Trophoblast cell (in vitro differentiated cells and primary cell): ENCODE measurements around the gene CHST15.
"Not testable (repeated sequence)": the region's sequence is repeated elsewhere in the genome, so short reads cannot be mapped to it uniquely, and the experiment has no call there.

Experiments used
- DNase-seq, 2 donors: peaks; one replicate each; pipeline ENCODE4 v3.0.0-alpha.2; 2016
- H2AFZ ChIP-seq: 2 replicates; pipeline ENCODE4 v1.6.1; 2013; ENCODE audit warnings: low read length, moderate library complexity, mild to moderate bottlenecking; ENCODE audit not compliant: insufficient read depth, poor library complexity
- H2AK5ac ChIP-seq: 2 replicates; pipeline ENCODE4 v1.6.1; 2013; ENCODE audit warnings: mild to moderate bottlenecking, low read length
- H2BK120ac ChIP-seq: 2 replicates; pipeline ENCODE4 v1.6.1; 2013; ENCODE audit warnings: low read length, mild to moderate bottlenecking, moderate library complexity; ENCODE audit not compliant: insufficient read depth, poor library complexity
- H2BK12ac ChIP-seq: 2 replicates; pipeline ENCODE4 v1.6.1; 2013; ENCODE audit warnings: mild to moderate bottlenecking, low read length, moderate library complexity
- H2BK5ac ChIP-seq: 2 replicates; pipeline ENCODE4 v1.6.1; 2013; ENCODE audit warnings: low read length, low read depth, moderate library complexity, mild to moderate bottlenecking; ENCODE audit not compliant: poor library complexity
- H3K14ac ChIP-seq: 2 replicates; pipeline ENCODE4 v1.6.1; 2013; ENCODE audit warnings: mild to moderate bottlenecking, low read length
- H3K18ac ChIP-seq: 2 replicates; pipeline ENCODE4 v1.6.1; 2013; ENCODE audit warnings: mild to moderate bottlenecking, low read length
- H3K23ac ChIP-seq: 2 replicates; pipeline ENCODE4 v1.6.1; 2013; ENCODE audit warnings: low read length
- H3K27ac ChIP-seq: 2 replicates; pipeline ENCODE4 v1.5.1; 2013; ENCODE audit warnings: low read depth, mild to moderate bottlenecking, inconsistent platforms, low read length, moderate library complexity
- H3K27me3 ChIP-seq: 2 replicates; pipeline ENCODE4 v1.6.1; 2013; ENCODE audit warnings: inconsistent platforms, mild to moderate bottlenecking, low read length, moderate library complexity; ENCODE audit not compliant: insufficient read depth
- H3K36me3 ChIP-seq, 2 experiments: 1 replicate in 1 of 2; 2 replicates in 1 of 2; pipeline ENCODE4 v1.6.1; 2013; ENCODE audit warnings: low read length in 2 of 2, mild to moderate bottlenecking in 2 of 2, moderate library complexity in 1 of 2; ENCODE audit not compliant: insufficient read depth in 2 of 2, control insufficient read depth in 1 of 2
- H3K4ac ChIP-seq: 2 replicates; pipeline ENCODE4 v1.6.1; 2013; ENCODE audit warnings: low read depth, mild to moderate bottlenecking, low read length, moderate library complexity
- H3K4me1 ChIP-seq, 2 experiments: 1 replicate in 1 of 2; 2 replicates in 1 of 2; pipeline ENCODE4 v1.6.1; 2013; ENCODE audit warnings: low read length in 2 of 2, mild to moderate bottlenecking in 2 of 2, moderate library complexity in 1 of 2; ENCODE audit not compliant: insufficient read depth in 2 of 2, control insufficient read depth in 1 of 2
- H3K4me2 ChIP-seq: 2 replicates; pipeline ENCODE4 v1.6.1; 2013; ENCODE audit warnings: inconsistent platforms, mild to moderate bottlenecking, low read length, moderate library complexity
- H3K4me3 ChIP-seq: 2 replicates; pipeline ENCODE4 v1.5.1; 2013; ENCODE audit warnings: mild to moderate bottlenecking, low read depth, low read length, inconsistent platforms
- H3K79me1 ChIP-seq: one replicate; pipeline ENCODE4 v1.6.1; 2013; ENCODE audit warnings: low read length
- H3K79me2 ChIP-seq: 2 replicates; pipeline ENCODE4 v1.6.1; 2013; ENCODE audit warnings: low read length, mild to moderate bottlenecking; ENCODE audit not compliant: control insufficient read depth, insufficient read depth, poor library complexity
- H3K9ac ChIP-seq: 2 replicates; pipeline ENCODE4 v1.6.1; 2013; ENCODE audit warnings: mild to moderate bottlenecking, low read length
- H3K9me3 ChIP-seq: 2 replicates; pipeline ENCODE4 v1.6.1; 2013; ENCODE audit warnings: low read depth, mild to moderate bottlenecking, control low read depth, inconsistent platforms, low read length; ENCODE audit not compliant: insufficient read depth
- H4K12ac ChIP-seq: 2 replicates; pipeline ENCODE4 v1.6.1; 2013; ENCODE audit warnings: low read depth, mild to moderate bottlenecking, low read length, moderate library complexity
- H4K8ac ChIP-seq: 2 replicates; pipeline ENCODE4 v1.6.1; 2013; ENCODE audit warnings: low read depth, mild to moderate bottlenecking, low read length, moderate library complexity
- H4K91ac ChIP-seq: one replicate; pipeline ENCODE4 v1.6.1; 2013; ENCODE audit warnings: low read depth, mild to moderate bottlenecking, low read length, moderate library complexity
- WGBS: extraction: QIAGEN DNeasy Blood & Tissue Kit; methylation state at CpG from one replicate; pipeline ENCODE4 v1.1.7; 2013; ENCODE audit warnings: missing lambda C conversion rate; ENCODE audit not compliant: insufficient read length, insufficient coverage; ENCODE audit errors: extremely low coverage; 5-methylcytosine and 5-hydroxymethylcytosine counted together

The CHST15 gene

DNA sequence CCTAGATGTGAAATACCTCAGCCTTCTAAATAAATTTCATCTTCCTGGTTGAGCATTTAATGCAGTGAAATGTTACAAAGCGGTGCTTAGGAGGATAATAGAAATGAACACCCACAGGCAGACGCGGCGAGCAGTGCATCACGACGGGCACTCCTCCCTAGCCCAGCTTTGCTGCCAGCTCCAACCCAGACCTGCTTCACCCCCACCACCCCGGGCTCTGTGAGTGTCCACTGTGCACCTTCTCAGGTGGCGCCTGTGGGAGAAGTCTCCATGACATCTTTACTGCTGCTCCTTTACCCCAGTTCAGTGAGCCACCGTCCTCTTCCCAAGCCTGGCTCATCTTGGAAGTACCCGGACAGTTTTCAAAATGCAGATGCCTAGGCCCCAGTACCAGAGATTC lies 5.2 kb upstream of the CHST15 start:
- Histone ChIP-seq H4K8ac (no peak overlapping the region), H2BK120ac (no peak overlapping the region), H3K18ac (no peak overlapping the region), H3K27ac (no peak overlapping the region), H3K27me3 (no peaks in the 10 kb centered on the region), H3K36me3 (no peaks in the 10 kb centered on the region), H3K4me1 (peaks cover 0 to 4% of the 10 kb centered on the region in 2 experiments), H2AFZ (no peak overlapping the region), H3K79me2 (no peaks in the 10 kb centered on the region), H3K9ac (no peak overlapping the region), H3K9me3 (no peaks in the 10 kb centered on the region), H2BK5ac (no peak overlapping the region), H3K4me2 (no peak overlapping the region), H3K4me3 (no peak overlapping the region), H4K12ac (no peak overlapping the region), H4K91ac (no peak overlapping the region), H3K23ac (no peak overlapping the region), H3K79me1 (no peaks in the 10 kb centered on the region), H3K4ac (no peak overlapping the region), H2BK12ac (no peak overlapping the region), H2AK5ac (no peak overlapping the region), H3K14ac (no peak overlapping the region)
- WGBS: no CpG with 5 or more reads among the region's 10 CpGs
- no peak for DNase-seq

DNA sequence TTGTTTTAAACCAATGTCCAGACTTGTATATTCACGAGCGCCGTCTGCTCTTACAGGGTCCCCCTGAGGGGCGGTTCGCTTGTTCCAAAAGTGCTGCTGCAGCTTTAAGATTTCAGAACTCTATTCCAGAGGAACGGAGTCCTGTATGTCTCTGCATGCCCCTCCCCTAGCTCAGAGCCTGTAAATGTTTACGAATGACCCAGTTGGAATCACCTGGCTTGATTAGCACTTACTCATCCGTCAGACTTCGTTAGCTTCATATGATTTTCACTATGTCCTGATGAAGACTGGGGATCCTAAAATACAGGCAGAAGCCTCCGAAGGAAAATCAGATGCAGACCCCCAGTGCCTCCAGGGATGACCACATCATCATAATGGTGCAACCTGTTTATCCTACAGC lies 4.5 kb upstream of the CHST15 start:
- Histone ChIP-seq H2BK5ac (no peak overlapping the region), H3K4me2 (no peak overlapping the region), H3K36me3 (no peaks in the 10 kb centered on the region), H3K4ac (no peak overlapping the region), H2BK120ac (no peak overlapping the region), H3K4me1 (peaks cover under 1 to 4% of the 10 kb centered on the region in 2 experiments), H3K79me2 (no peaks in the 10 kb centered on the region), H3K14ac (no peak overlapping the region), H3K27me3 (no peaks in the 10 kb centered on the region), H2AK5ac (no peak overlapping the region), H2BK12ac (no peak overlapping the region), H3K9ac (no peak overlapping the region), H3K4me3 (no peak overlapping the region), H4K91ac (no peak overlapping the region), H3K18ac (no peak overlapping the region), H3K23ac (no peak overlapping the region), H4K12ac (no peak overlapping the region), H3K9me3 (no peaks in the 10 kb centered on the region), H4K8ac (no peak overlapping the region), H3K79me1 (peaks cover 4% of the 10 kb centered on the region), H2AFZ (no peak overlapping the region), H3K27ac (no peak overlapping the region)
- no peak for DNase-seq
- no CpG with 5 or more reads among the region's 10 CpGs for WGBS

DNA sequence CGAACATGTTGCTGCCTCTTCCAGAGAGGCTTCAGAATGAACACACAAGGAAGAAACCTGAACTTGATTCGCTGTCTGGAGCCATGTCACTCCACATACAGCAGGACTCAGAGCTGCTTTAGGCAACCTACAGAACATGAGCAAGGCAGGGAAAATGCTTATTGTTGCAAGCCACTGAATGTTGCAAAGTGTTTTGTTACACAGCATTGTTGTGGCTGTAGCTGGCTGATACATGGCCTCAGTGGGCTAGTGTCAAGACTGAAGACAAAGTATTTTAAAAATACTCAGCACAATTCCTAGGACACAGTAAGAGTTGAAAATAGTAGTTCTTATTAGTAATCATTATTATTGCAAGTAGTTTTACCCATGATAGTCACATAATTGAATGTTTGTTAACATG lies 3.1 kb upstream of the CHST15 start:
- Histone ChIP-seq H4K8ac (no peak overlapping the region), H3K9me3 (no peaks in the 10 kb centered on the region), H2BK12ac (no peak overlapping the region), H3K79me1 (peaks cover 9% of the 10 kb centered on the region), H4K12ac (no peak overlapping the region), H4K91ac (no peak overlapping the region), H3K14ac (no peak overlapping the region), H3K4me3 (no peak overlapping the region), H3K9ac (no peak overlapping the region), H2BK5ac (no peak overlapping the region), H2AK5ac (no peak overlapping the region), H3K4me1 (peaks cover 9% of the 10 kb centered on the region in 2 experiments), H2AFZ (no peak overlapping the region), H3K27ac (no peak overlapping the region), H3K4ac (no peak overlapping the region), H3K27me3 (peaks cover 7% of the 10 kb centered on the region), H3K23ac (no peak overlapping the region), H3K4me2 (no peak overlapping the region), H3K79me2 (peaks cover 3% of the 10 kb centered on the region), H3K18ac (no peak overlapping the region), H2BK120ac (no peak overlapping the region), H3K36me3 (no peaks in the 10 kb centered on the region)
- no CpG with 5 or more reads among the region's 2 CpGs for WGBS
- no peak for DNase-seq

DNA sequence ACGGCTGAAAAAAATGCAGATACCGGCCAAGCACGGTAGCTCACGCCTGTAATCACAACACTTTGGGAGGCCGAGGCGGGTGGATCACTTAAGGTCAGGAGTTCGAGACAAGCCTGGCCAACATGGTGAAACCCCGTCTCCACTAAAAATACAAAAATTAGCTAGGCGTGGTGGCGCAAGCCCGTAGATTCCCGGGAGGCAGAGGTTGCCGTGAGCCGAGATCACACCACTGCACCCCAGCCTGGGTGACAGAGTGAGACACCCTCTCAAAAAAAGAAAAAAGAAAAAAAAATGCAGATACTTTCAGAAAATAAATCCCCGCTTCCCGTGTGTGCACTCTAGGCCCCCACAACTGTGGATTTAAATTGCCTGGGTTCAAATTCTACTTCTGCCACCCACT lies 2.4 kb upstream of the CHST15 start:
- not testable (repeated sequence) for H3K4ac ChIP-seq, H2BK12ac ChIP-seq, H3K27ac ChIP-seq, H2BK120ac ChIP-seq, H3K4me2 ChIP-seq, H3K79me2 ChIP-seq, H4K8ac ChIP-seq, H3K79me1 ChIP-seq, H4K91ac ChIP-seq, H2AFZ ChIP-seq, H3K4me3 ChIP-seq, H3K9me3 ChIP-seq, H2AK5ac ChIP-seq, H3K18ac ChIP-seq, H3K9ac ChIP-seq, H2BK5ac ChIP-seq, H3K14ac ChIP-seq, H4K12ac ChIP-seq, DNase-seq, H3K36me3 ChIP-seq, H3K23ac ChIP-seq
- peaks cover 11% of the 10 kb centered on the region for H3K27me3 ChIP-seq
- no CpG with 5 or more reads among the region's 16 CpGs for WGBS
- peaks cover 12% of the 10 kb centered on the region in 2 experiments for H3K4me1 ChIP-seq
